ENCODE measurements around the gene MRTO4. TPM values are rescaled to one million over a fixed set of nuclear protein-coding genes. Genes with fewer than 3 reads are reported as not detected.

Gene MRTO4
- total RNA-seq, 1 donor from 2014 or later: 29.1 TPM

- Mint-ChIP-seq H3K27ac (ENCODE audit: unreplicated experiment) (no peak overlapping the region), H3K4me1 (ENCODE audit: low read depth, unreplicated experiment) (peaks cover 1% of the 10 kb centered on the region), H3K4me3 (ENCODE audit: unreplicated experiment) (no peak overlapping the region), H3K9me3 (ENCODE audit: unreplicated experiment) (peaks cover 6% of the 10 kb centered on the region), H3K36me3 (ENCODE audit: unreplicated experiment) (peaks cover 10% of the 10 kb centered on the region), H3K27me3 (ENCODE audit: unreplicated experiment) (peaks cover 3% of the 10 kb centered on the region)
- DNase-seq: no peak
- no peak for TF ChIP-seq CTCF (IDR thresholded peaks at IDR 0.05; ENCODE audit: partially characterized antibody, unreplicated experiment)
These were observed 54.3 kb downstream of the MRTO4 start for GRCh38 chr1:19305880-19306279.

GRCh38 chr1:19306941-19307340, 55.3 kb downstream of the MRTO4 start:
- no peak for TF ChIP-seq CTCF (IDR thresholded peaks at IDR 0.05; ENCODE audit: partially characterized antibody, unreplicated experiment)
- no peak for DNase-seq
- peaks cover 8% of the 10 kb centered on the region for H3K9me3 Mint-ChIP-seq (ENCODE audit: unreplicated experiment)
- peaks cover 10% of the 10 kb centered on the region for H3K36me3 Mint-ChIP-seq (ENCODE audit: unreplicated experiment)
- H3K4me1 Mint-ChIP-seq (ENCODE audit: low read depth, unreplicated experiment): peaks cover 5% of the 10 kb centered on the region
- H3K4me3 Mint-ChIP-seq (ENCODE audit: unreplicated experiment): no peak overlapping the region
- H3K27ac Mint-ChIP-seq (ENCODE audit: unreplicated experiment): no peak overlapping the region
- peaks cover 6% of the 10 kb centered on the region for H3K27me3 Mint-ChIP-seq (ENCODE audit: unreplicated experiment)

- H3K27me3 Mint-ChIP-seq (ENCODE audit: unreplicated experiment): peaks cover 6% of the 10 kb centered on the region
- peaks cover 9% of the 10 kb centered on the region for H3K9me3 Mint-ChIP-seq (ENCODE audit: unreplicated experiment)
- no peak for DNase-seq
- H3K4me3 Mint-ChIP-seq (ENCODE audit: unreplicated experiment): no peak overlapping the region
- no peak overlapping the region for H3K27ac Mint-ChIP-seq (ENCODE audit: unreplicated experiment)
- H3K4me1 Mint-ChIP-seq (ENCODE audit: low read depth, unreplicated experiment): peaks cover 5% of the 10 kb centered on the region
- peaks cover 10% of the 10 kb centered on the region for H3K36me3 Mint-ChIP-seq (ENCODE audit: unreplicated experiment)
- TF ChIP-seq CTCF (IDR thresholded peaks at IDR 0.05; ENCODE audit: partially characterized antibody, unreplicated experiment): no peak
These were observed 56.3 kb downstream of the MRTO4 start for GRCh38 chr1:19307794-19308508.

- TF ChIP-seq CTCF (IDR thresholded peaks at IDR 0.05; ENCODE audit: partially characterized antibody, unreplicated experiment): no peak
- H3K9me3 Mint-ChIP-seq (ENCODE audit: unreplicated experiment): peaks cover 13% of the 10 kb centered on the region
- H3K4me3 Mint-ChIP-seq (ENCODE audit: unreplicated experiment): no peak overlapping the region
- no peak for DNase-seq
- peaks cover 9% of the 10 kb centered on the region for H3K4me1 Mint-ChIP-seq (ENCODE audit: low read depth, unreplicated experiment)
- peaks cover 7% of the 10 kb centered on the region for H3K36me3 Mint-ChIP-seq (ENCODE audit: unreplicated experiment)
- H3K27me3 Mint-ChIP-seq (ENCODE audit: unreplicated experiment): peaks cover 6% of the 10 kb centered on the region
- H3K27ac Mint-ChIP-seq (ENCODE audit: unreplicated experiment): no peak overlapping the region
These were observed 56.9 kb downstream of the MRTO4 start for GRCh38 chr1:19308509-19308907.

GRCh38 chr1:19309123-19309813, 57.7 kb downstream of the MRTO4 start:
- H3K9me3 Mint-ChIP-seq (ENCODE audit: unreplicated experiment): peaks cover 15% of the 10 kb centered on the region
- DNase-seq: no peak
- H3K36me3 Mint-ChIP-seq (ENCODE audit: unreplicated experiment): peaks cover 4% of the 10 kb centered on the region
- peak overlapping the region; percentile 46 for H3K4me3 Mint-ChIP-seq (ENCODE audit: unreplicated experiment)
- TF ChIP-seq CTCF (IDR thresholded peaks at IDR 0.05; ENCODE audit: partially characterized antibody, unreplicated experiment): no peak
- peak overlapping the region; percentile 36 for H3K27ac Mint-ChIP-seq (ENCODE audit: unreplicated experiment)
- peaks cover 6% of the 10 kb centered on the region for H3K27me3 Mint-ChIP-seq (ENCODE audit: unreplicated experiment)
- H3K4me1 Mint-ChIP-seq (ENCODE audit: low read depth, unreplicated experiment): peaks cover 9% of the 10 kb centered on the region

Measured in glutamatergic neuron (in vitro differentiated cells).